ENCODE results near the gene NTRK3.

DNA sequence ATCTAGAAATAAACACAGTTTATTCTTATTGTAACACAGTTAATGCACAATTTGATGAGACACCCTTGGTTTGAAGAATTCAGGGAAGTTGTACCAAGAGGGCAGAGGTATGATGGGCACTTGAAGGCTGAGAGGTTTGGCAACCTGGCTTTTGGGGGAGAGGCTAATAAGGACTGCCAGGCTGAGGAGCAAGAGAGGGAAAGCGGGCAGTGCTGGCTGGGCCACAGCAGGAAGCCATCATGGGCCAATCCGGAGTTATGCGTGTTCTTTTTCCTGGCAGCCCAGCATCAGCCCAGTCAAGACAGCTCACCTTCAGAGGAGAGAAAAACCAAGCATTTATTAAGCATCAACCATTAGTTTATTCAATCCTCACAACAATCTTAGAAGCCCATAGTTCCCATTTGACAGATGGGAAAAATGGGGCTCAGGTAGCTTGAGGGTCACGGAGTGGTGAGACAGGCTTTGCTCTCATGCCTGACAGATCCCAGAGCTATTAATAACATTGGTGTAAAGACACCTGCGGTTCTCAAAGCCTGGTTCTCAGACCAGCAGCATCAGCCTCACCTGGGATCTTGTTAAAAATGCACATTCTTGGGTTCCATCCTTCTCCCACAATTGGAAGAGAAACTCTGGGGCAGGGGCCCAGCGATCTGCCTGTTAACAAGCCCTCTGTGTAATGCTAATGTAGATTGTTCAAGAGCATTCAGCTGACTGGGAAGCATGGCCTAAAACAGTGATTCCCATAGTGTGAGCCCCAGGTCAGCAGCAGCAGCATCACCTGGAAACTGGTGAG, 183.7 kb downstream of the NTRK3 start:
- no peak for TF ChIP-seq POLR2AphosphoS5 (IDR thresholded peaks at IDR 0.05; ENCODE audit: low read depth, low read length)
- no peak for TF ChIP-seq SIN3A (IDR thresholded peaks at IDR 0.05; ENCODE audit: borderline replicate concordance, insufficient read depth, low read length)
- no peak for TF ChIP-seq FOXP2 (optimal IDR thresholded peaks at IDR 0.05; ENCODE audit: borderline replicate concordance, extremely low read depth, extremely low read length, insufficient read depth)
- no peak for TF ChIP-seq TAF1 (IDR thresholded peaks at IDR 0.05; ENCODE audit: borderline replicate concordance, insufficient read depth, low read length)

Measured in PFSK-1 (cell line).